Esophagus muscularis mucosa (tissue), 3 donors: Measurements from ENCODE around the gene COX18.

Experiments
- POLR2A ChIP-seq: fragments of 450-650 bp; IDR thresholded peaks from one replicate; pipeline ENCODE4 v1.6.1; 2017; ENCODE audit warnings: antibody characterized with exemption, moderate library complexity, mild to moderate bottlenecking, low read depth
- POLR2AphosphoS5 ChIP-seq, 2 donors: sonication (generic); formaldehyde crosslinking; IDR thresholded peaks; one replicate each; pipeline ENCODE4 v1.6.1; 2017; ENCODE audit warnings: antibody characterized with exemption in 2 of 2
- TF ChIP-seq, protein P1 (sequence below), 3 experiments: fragments of 200-600 bp in 2 of 3; fragments of 450-650 bp in 1 of 3; sonication (generic) in 2 of 3; IDR thresholded peaks; one replicate each; pipeline ENCODE4 v1.5.1; 2017 to 2019; ENCODE audit warnings: antibody characterized with exemption in 3 of 3, mild to moderate bottlenecking in 2 of 3, moderate library complexity in 1 of 3

DNA sequence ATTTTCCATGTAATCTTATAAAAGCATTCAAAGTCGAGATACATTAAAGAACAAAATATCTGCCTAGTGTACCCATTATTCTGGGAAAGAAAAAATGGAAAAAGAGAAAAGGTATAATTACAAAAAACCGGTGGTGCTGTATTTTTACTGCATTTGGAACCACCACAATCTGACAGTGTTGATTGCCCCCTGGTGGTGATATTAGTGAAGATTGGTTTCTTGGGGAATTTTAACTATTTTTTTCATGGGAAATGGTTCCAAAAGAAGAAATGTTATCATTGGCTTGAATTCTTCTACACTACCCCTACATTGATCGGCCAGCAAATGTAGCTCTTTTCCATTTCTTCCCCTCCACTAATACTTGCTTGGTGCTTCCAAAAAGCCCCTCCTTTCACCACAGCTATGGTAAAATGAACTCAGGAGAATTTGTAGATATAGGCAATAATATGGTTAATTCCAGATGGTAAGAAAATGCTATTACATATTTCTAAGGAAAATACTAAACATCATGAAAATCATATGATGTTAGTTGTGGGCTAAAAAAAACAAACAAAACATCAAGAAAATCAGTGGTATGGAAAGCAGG lies 50.0 kb downstream of the COX18 start:
- TF ChIP-seq, protein P1, sequence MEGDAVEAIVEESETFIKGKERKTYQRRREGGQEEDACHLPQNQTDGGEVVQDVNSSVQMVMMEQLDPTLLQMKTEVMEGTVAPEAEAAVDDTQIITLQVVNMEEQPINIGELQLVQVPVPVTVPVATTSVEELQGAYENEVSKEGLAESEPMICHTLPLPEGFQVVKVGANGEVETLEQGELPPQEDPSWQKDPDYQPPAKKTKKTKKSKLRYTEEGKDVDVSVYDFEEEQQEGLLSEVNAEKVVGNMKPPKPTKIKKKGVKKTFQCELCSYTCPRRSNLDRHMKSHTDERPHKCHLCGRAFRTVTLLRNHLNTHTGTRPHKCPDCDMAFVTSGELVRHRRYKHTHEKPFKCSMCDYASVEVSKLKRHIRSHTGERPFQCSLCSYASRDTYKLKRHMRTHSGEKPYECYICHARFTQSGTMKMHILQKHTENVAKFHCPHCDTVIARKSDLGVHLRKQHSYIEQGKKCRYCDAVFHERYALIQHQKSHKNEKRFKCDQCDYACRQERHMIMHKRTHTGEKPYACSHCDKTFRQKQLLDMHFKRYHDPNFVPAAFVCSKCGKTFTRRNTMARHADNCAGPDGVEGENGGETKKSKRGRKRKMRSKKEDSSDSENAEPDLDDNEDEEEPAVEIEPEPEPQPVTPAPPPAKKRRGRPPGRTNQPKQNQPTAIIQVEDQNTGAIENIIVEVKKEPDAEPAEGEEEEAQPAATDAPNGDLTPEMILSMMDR (IDR thresholded peaks at IDR 0.05) = peak; percentile 62 to 76 (median 75)
- TF ChIP-seq POLR2AphosphoS5 (IDR thresholded peaks at IDR 0.05) = no peak
- no peak for TF ChIP-seq POLR2A
